WTC11 (cell line): ENCODE results near the gene PRKCE.

Source experiments
- CTCF ChIP-seq: fragments of 200-600 bp; IDR thresholded peaks from 2 replicates; pipeline ENCODE4 v1.8.0; 2022; ENCODE audit warnings: antibody characterized with exemption
- FOXJ3 ChIP-seq: sonication (generic); formaldehyde crosslinking; IDR thresholded peaks from 2 replicates; pipeline ENCODE4 v1.9.0; 2021; ENCODE audit warnings: missing genetic modification reagents, mild to moderate bottlenecking, borderline replicate concordance
- SP1 ChIP-seq: sonication (generic); formaldehyde crosslinking; conservative IDR thresholded peaks from 2 replicates; pipeline ENCODE4 v1.8.1; 2022; ENCODE audit warnings: missing genetic modification reagents
- TP53 ChIP-seq: sonication (generic); formaldehyde crosslinking; IDR thresholded peaks from 2 replicates; pipeline ENCODE4 v1.8.1; 2023; ENCODE audit warnings: mild to moderate bottlenecking, missing genetic modification reagents
- USF1 ChIP-seq: sonication (generic); formaldehyde crosslinking; IDR thresholded peaks from 2 replicates; pipeline ENCODE4 v1.8.0; 2022; ENCODE audit warnings: mild to moderate bottlenecking, missing genetic modification reagents
- ZNF138 ChIP-seq: sonication (generic); formaldehyde crosslinking; conservative IDR thresholded peaks from 2 replicates; pipeline ENCODE4 v1.8.1; 2022; ENCODE audit warnings: mild to moderate bottlenecking, moderate library complexity, missing genetic modification reagents
- ZNF232 ChIP-seq: sonication (generic); formaldehyde crosslinking; IDR thresholded peaks from 2 replicates; pipeline ENCODE4 v1.8.0; 2022; ENCODE audit warnings: mild to moderate bottlenecking, missing genetic modification reagents
- ZNF263 ChIP-seq: sonication (generic); formaldehyde crosslinking; IDR thresholded peaks from 2 replicates; pipeline ENCODE4 v1.8.1; 2022; ENCODE audit warnings: low read depth, mild to moderate bottlenecking, moderate library complexity, missing genetic modification reagents
- ZNF416 ChIP-seq: fragments of 250-450 bp; sonication (Bioruptor Pico); IDR thresholded peaks from 2 replicates; pipeline ENCODE4 v1.9.0; 2021; ENCODE audit warnings: mild to moderate bottlenecking, inconsistent platforms
- TF ChIP-seq, protein P1 (sequence below): sonication (generic); formaldehyde crosslinking; IDR thresholded peaks from 2 replicates; pipeline ENCODE4 v1.8.1; 2023; ENCODE audit warnings: mild to moderate bottlenecking, missing genetic modification reagents, moderate library complexity
- TF ChIP-seq, protein P2 (sequence below): sonication (generic); formaldehyde crosslinking; IDR thresholded peaks from 2 replicates; pipeline ENCODE4 v1.8.1; 2023; ENCODE audit warnings: mild to moderate bottlenecking, missing genetic modification reagents, moderate library complexity
- TF ChIP-seq, protein P3 (sequence below): sonication (generic); formaldehyde crosslinking; IDR thresholded peaks from 2 replicates; pipeline ENCODE4 v1.8.1; 2022; ENCODE audit warnings: missing genetic modification reagents, borderline replicate concordance
- TF ChIP-seq, protein P4 (sequence below): sonication (generic); formaldehyde crosslinking; IDR thresholded peaks from 2 replicates; pipeline ENCODE4 v1.8.0; 2022; ENCODE audit warnings: mild to moderate bottlenecking, missing genetic modification reagents

DNA sequence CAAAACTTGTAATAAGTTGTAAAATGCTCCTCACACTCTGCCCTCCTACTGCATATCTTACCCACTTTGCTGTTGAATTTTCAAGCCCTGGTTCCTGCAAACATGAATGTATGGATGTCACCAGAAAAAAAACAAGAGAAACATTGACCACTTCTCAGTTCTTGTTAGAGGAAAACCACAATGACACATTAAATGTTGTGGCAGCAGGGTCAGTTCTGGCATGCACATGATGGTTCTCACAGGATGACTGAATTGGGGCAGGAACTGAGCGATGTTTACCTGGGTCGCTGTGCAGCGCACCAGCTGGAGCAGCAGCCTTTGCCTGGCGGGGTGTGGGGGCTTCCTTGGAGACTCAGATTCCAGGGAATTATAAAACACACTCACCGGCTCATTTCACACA is 14.0 kb upstream of the PRKCE start:
- no peak for TF ChIP-seq CTCF
- TF ChIP-seq ZNF263 = no peak
- TF ChIP-seq, protein P1, sequence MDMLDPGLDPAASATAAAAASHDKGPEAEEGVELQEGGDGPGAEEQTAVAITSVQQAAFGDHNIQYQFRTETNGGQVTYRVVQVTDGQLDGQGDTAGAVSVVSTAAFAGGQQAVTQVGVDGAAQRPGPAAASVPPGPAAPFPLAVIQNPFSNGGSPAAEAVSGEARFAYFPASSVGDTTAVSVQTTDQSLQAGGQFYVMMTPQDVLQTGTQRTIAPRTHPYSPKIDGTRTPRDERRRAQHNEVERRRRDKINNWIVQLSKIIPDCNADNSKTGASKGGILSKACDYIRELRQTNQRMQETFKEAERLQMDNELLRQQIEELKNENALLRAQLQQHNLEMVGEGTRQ (CRISPR knock-in tag) = no peak
- no peak for TF ChIP-seq USF1 (CRISPR knock-in tag)
- TF ChIP-seq TP53 (CRISPR knock-in tag) = no peak
- TF ChIP-seq, protein P2, sequence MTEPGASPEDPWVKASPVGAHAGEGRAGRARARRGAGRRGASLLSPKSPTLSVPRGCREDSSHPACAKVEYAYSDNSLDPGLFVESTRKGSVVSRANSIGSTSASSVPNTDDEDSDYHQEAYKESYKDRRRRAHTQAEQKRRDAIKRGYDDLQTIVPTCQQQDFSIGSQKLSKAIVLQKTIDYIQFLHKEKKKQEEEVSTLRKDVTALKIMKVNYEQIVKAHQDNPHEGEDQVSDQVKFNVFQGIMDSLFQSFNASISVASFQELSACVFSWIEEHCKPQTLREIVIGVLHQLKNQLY (CRISPR knock-in tag) = no peak
- no peak for TF ChIP-seq ZNF416
- TF ChIP-seq ZNF232 (CRISPR knock-in tag) = no peak
- no peak for TF ChIP-seq ZNF138 (CRISPR knock-in tag)
- TF ChIP-seq, protein P3, sequence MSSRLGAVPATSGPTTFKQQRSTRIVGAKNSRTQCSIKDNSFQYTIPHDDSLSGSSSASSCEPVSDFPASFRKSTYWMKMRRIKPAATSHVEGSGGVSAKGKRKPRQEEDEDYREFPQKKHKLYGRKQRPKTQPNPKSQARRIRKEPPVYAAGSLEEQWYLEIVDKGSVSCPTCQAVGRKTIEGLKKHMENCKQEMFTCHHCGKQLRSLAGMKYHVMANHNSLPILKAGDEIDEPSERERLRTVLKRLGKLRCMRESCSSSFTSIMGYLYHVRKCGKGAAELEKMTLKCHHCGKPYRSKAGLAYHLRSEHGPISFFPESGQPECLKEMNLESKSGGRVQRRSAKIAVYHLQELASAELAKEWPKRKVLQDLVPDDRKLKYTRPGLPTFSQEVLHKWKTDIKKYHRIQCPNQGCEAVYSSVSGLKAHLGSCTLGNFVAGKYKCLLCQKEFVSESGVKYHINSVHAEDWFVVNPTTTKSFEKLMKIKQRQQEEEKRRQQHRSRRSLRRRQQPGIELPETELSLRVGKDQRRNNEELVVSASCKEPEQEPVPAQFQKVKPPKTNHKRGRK (CRISPR knock-in tag) = no peak
- TF ChIP-seq SP1 = no peak
- TF ChIP-seq FOXJ3 (CRISPR knock-in tag) = no peak
- TF ChIP-seq, protein P4, sequence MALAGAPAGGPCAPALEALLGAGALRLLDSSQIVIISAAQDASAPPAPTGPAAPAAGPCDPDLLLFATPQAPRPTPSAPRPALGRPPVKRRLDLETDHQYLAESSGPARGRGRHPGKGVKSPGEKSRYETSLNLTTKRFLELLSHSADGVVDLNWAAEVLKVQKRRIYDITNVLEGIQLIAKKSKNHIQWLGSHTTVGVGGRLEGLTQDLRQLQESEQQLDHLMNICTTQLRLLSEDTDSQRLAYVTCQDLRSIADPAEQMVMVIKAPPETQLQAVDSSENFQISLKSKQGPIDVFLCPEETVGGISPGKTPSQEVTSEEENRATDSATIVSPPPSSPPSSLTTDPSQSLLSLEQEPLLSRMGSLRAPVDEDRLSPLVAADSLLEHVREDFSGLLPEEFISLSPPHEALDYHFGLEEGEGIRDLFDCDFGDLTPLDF (CRISPR knock-in tag) = no peak
